HepG2 (cell line): ENCODE measurements around the gene TMEM145. TPM values are rescaled to one million over a fixed set of nuclear protein-coding genes. Genes with fewer than 3 reads are reported as not detected.

Source experiments
- ATF3 ChIP-seq: sonication (generic); formaldehyde crosslinking; IDR thresholded peaks from 2 replicates; pipeline ENCODE4 v1.4.0; 2020; ENCODE audit warnings: missing genetic modification reagents
- CBX1 ChIP-seq: IDR thresholded peaks from one replicate; pipeline ENCODE4 v1.6.1; 2016; ENCODE audit warnings: antibody characterized with exemption, low read depth
- CREB1 ChIP-seq, 2 experiments: fragments of 450-650 bp in 1 of 2; IDR thresholded peaks; 2 replicates each; pipeline ENCODE4 v1.6.1; 2016 to 2017; ENCODE audit warnings: control low read depth in 1 of 2, mild to moderate bottlenecking in 1 of 2, missing compliant biosample characterization in 1 of 2, missing genetic modification characterization in 1 of 2
- DPF2 ChIP-seq: sonication (generic); formaldehyde crosslinking; IDR thresholded peaks from 2 replicates; pipeline ENCODE4 v1.4.0; 2020; ENCODE audit warnings: mild to moderate bottlenecking, low read depth, missing genetic modification reagents, borderline replicate concordance
- FOXA3 ChIP-seq: IDR thresholded peaks from 2 replicates; pipeline ENCODE4 v1.6.1; 2016; ENCODE audit warnings: missing genetic modification reagents, missing compliant biosample characterization
- NFYC ChIP-seq: IDR thresholded peaks from 2 replicates; pipeline ENCODE4 v1.6.1; 2016; ENCODE audit warnings: missing genetic modification reagents, missing compliant biosample characterization
- PRPF4 ChIP-seq: fragments of 200-400 bp; formaldehyde crosslinking; IDR thresholded peaks from 2 replicates; pipeline ENCODE4 v1.6.1; 2016; ENCODE audit warnings: low read length, low read depth; ENCODE audit not compliant: poor library complexity, severe bottlenecking
- REPIN1 ChIP-seq: sonication (generic); formaldehyde crosslinking; IDR thresholded peaks from 2 replicates; pipeline ENCODE4 v1.8.0; 2022; ENCODE audit warnings: missing genetic modification reagents, low read depth, mild to moderate bottlenecking, borderline replicate concordance
- SMAD1 ChIP-seq: sonication (generic); formaldehyde crosslinking; IDR thresholded peaks from 2 replicates; pipeline ENCODE4 v1.4.0; 2020; ENCODE audit warnings: missing genetic modification reagents, low read depth, mild to moderate bottlenecking, borderline replicate concordance
- TIGD3 ChIP-seq: sonication (generic); formaldehyde crosslinking; IDR thresholded peaks from 2 replicates; pipeline ENCODE4 v1.5.1; 2020; ENCODE audit warnings: mild to moderate bottlenecking, missing genetic modification reagents, borderline replicate concordance
- TRIM22 ChIP-seq: fragments of 450-650 bp; IDR thresholded peaks from 2 replicates; pipeline ENCODE4 v1.6.1; 2017
- ZEB1 ChIP-seq: IDR thresholded peaks from 2 replicates; pipeline ENCODE4 v1.6.1; 2012; ENCODE audit warnings: mild to moderate bottlenecking, low read depth, inconsistent platforms; ENCODE audit not compliant: insufficient replicate concordance
- ZNF138 ChIP-seq: sonication (generic); formaldehyde crosslinking; IDR thresholded peaks from 2 replicates; pipeline ENCODE4 v1.5.0; 2020; ENCODE audit warnings: mild to moderate bottlenecking, low read depth, missing genetic modification reagents
- ZNF354B ChIP-seq: sonication (generic); formaldehyde crosslinking; IDR thresholded peaks from 2 replicates; pipeline ENCODE4 v1.8.0; 2022; ENCODE audit warnings: mild to moderate bottlenecking, missing genetic modification reagents
- ZNF407 ChIP-seq: sonication (generic); formaldehyde crosslinking; IDR thresholded peaks from one replicate; pipeline ENCODE4 v1.5.1; 2020; ENCODE audit warnings: mild to moderate bottlenecking, missing genetic modification reagents; ENCODE audit errors: not compliant biosample characterization
- ZNF441 ChIP-seq: sonication (generic); formaldehyde crosslinking; IDR thresholded peaks from 2 replicates; pipeline ENCODE4 v1.7.0; 2021; ENCODE audit warnings: missing genetic modification reagents, borderline replicate concordance
- ZNF562 ChIP-seq: sonication (generic); formaldehyde crosslinking; IDR thresholded peaks from 2 replicates; pipeline ENCODE4 v1.8.0; 2022; ENCODE audit warnings: missing genetic modification reagents, borderline replicate concordance
- polyA plus RNA-seq, 8 experiments: library from polyadenylated mRNA; depleted of rRNA in 3 of 8; stranded (reverse) in 7 of 8; unstranded in 1 of 8; fragments of >200 nt; fragmentation: Illumina TruSeq in 4 of 8; extraction: Trizol in 4 of 8; gene quantifications; 2 replicates each; pipeline versions ENCODE4 v1.2.1 to v1.2.3, GENCODE V29; 2011 to 2016; ENCODE audit warnings: low read depth in 4 of 8, missing spikeins in 1 of 8, mixed read lengths in 1 of 8; ENCODE audit not compliant: insufficient read depth in 1 of 8
- total RNA-seq, 5 experiments: library from RNA; depleted of rRNA; stranded (reverse); fragments of >200 nt; fragmentation: Illumina TruSeq; extraction: Trizol; gene quantifications; 2 replicates each; pipeline ENCODE4 v1.2.3, GENCODE V29; 2016; ENCODE audit warnings: low read depth in 1 of 5

TMEM145 gene
- total and polyA plus RNA-seq, 2 of the 13 experiments (the other 11 are each of a cell fraction or from before 2014, with no cell fraction given), result 0.07 to 5.1 TPM

- TF ChIP-seq TIGD3 (CRISPR knock-in tag), result no peak; the same call in 1 of the 2 replicates
- TF ChIP-seq NFYC (CRISPR knock-in tag), result peak; percentile 57
- TF ChIP-seq REPIN1 (CRISPR knock-in tag), result peak; percentile 52; the same call in 1 of the 2 replicates
- TF ChIP-seq CBX1, result peak; percentile 51
- no peak; the same call in 1 of the 2 replicates for TF ChIP-seq ZNF441 (CRISPR knock-in tag)
- no peak for TF ChIP-seq ZNF354B (CRISPR knock-in tag)
- no peak for TF ChIP-seq ZNF407 (CRISPR knock-in tag)
- peak; percentile 64; the same call in 1 of the 2 replicates for TF ChIP-seq ATF3 (CRISPR knock-in tag)
- no peak for TF ChIP-seq ZNF138 (CRISPR knock-in tag)
- TF ChIP-seq PRPF4, result peak; percentile 100
- TF ChIP-seq TRIM22, result no peak
- TF ChIP-seq SMAD1 (CRISPR knock-in tag), result 0 out of 2 replicates have a peak, but pooled peaks have one; percentile 79
- no peak for TF ChIP-seq DPF2 (CRISPR knock-in tag)
- TF ChIP-seq CREB1 (IDR thresholded peaks at IDR 0.05), result peak; percentile 83
- TF ChIP-seq CREB1 (CRISPR knock-in tag; IDR thresholded peaks at IDR 0.05), result no peak
- no peak for TF ChIP-seq ZEB1
- TF ChIP-seq ZNF562, result no peak
- peak; percentile 69; the same call in 1 of the 2 replicates for TF ChIP-seq FOXA3 (CRISPR knock-in tag)
These were observed 44.9 kb upstream of the TMEM145 start (continued) for GRCh38 chr19:42268142-42268703.
